GM21526 (cell line): Measurements from ENCODE around the gene KLRC4.
"Not testable (repeated sequence)": the region's sequence is repeated elsewhere in the genome, so short reads cannot be mapped to it uniquely, and the experiment has no call there.

ENCODE experiments used
- ATAC-seq: cut with Tn5 transposase; IDR thresholded peaks from one replicate; pipeline ENCODE4 v1.9.1; 2021; ENCODE audit warnings: moderate library complexity; ENCODE audit not compliant: unreplicated experiment, low FRiP score

Gene KLRC4

GRCh38 chr12:10398168-10398567 is 11.4 kb downstream of the KLRC4 start:
- ATAC-seq = no peak

GRCh38 chr12:10397296-10397695 is 12.3 kb downstream of the KLRC4 start:
- ATAC-seq = no peak

- ATAC-seq = not testable (repeated sequence)
Observed at GRCh38 chr12:10396176-10396575, 13.4 kb downstream of the KLRC4 start.

- peak; percentile 90 for ATAC-seq
Observed at GRCh38 chr12:10395390-10395998, 14.1 kb downstream of the KLRC4 start.

- ATAC-seq = not testable (repeated sequence)
Observed at GRCh38 chr12:10394531-10395152, 14.9 kb downstream of the KLRC4 start.

DNA sequence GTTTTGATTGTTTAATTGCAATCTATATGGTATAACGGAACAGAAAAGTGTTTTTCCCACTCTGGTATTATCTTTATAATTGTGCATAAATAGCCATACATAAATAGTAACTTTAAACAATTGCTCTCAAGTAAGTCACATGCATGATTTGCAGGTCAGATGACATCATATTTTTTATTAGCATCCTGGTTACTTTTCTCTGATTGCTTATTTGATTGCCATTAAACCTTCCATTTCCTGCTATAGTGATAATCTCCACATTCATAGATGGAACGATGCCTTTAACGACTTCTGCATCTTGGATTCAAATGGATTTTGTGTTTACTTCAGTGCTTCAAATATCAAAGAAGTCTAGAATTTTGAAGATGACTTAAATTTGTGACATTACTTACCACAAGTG is 16.3 kb downstream of the KLRC4 start:
- no peak for ATAC-seq

DNA sequence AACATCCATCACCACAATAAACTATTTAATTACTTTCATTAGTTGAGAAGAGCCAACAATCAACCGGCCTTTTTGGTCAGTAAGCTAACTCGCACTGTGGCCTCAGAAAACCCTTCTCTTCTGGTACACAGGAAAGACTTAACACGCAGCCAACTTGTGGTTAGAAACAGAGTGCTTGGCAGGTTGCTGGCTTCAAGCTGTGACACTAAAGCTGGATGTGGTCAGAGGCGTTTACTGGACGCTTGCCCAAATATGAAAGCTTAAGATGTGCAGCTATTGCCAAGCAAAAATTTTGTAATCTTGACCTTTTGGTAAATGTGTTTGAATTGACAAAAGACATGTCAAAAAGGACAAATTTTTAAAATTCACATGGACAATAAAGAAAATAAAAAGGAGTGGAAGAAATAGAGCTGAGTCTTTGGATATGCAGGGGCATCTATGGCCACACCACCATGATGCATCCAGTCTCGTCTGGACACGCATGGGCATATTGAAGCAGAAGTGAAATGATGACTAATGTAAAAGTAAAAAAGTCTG is 17.1 kb downstream of the KLRC4 start:
- ATAC-seq = no peak

- ATAC-seq = not testable (repeated sequence)
Observed at GRCh38 chr12:10390991-10391390, 18.6 kb downstream of the KLRC4 start.

- ATAC-seq = no peak
Observed at GRCh38 chr12:10389904-10390303, 19.7 kb downstream of the KLRC4 start, which contains the start of gene KLRK1. Gene KLRK1 (minus strand): TSS chr12:10390041. CDS start chr12:10388810, 1,231 bp downstream.

DNA sequence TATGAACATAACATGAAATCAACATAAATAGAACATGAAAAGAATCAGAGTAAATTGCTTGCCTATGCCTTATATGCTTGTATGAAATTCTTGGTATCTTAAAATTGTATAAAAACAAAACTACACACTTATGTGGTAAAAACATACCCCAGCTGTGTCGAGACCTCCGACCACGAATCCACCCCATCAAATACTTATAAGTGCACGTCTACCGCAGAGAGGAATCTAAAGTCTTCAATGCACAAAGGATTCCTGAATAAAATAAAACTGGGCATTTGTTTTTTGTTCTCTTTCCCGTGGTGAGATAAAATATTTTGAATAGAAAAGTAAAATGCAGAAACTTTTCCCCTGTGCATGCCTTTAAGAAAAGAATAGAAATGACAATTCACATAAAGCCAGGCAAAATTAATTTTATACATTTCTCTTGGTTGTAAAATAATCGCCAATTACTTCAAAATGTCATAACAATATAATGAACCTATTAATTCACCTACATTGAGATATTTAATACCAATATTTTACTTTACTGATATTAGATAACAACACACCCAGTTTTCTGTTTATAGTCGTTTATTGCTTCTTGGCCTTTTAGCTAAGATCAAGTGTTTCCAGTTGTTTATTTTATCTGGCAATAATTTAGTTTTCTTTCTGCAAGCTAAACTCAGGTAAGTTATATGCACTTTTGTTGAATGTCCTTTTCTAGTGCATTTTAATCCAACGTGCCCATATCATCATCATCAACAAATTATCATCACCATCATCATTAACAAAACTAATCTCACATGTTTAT is 20.7 kb downstream of the KLRC4 start:
- no peak for ATAC-seq

GRCh38 chr12:10387498-10387897 is 22.1 kb downstream of the KLRC4 start:
- ATAC-seq = not testable (repeated sequence)

DNA sequence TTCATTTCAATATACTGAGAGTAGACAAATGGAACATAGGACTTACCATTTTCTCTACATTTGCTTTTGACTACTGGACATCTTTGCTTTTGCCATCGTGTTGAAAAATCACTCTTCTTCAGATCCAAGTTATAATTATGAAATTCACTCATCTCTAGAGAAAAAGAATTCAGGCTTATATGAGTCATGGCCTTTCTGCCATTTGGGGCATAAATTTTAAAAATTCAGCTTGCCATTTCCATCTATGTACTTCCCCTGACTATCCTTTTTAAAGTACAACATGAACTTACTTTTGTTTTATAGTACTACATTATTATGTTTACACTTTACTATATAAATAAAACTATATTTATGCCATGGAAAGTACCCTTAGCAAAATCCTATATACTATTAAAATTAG is 22.7 kb downstream of the KLRC4 start:
- no peak for ATAC-seq

DNA sequence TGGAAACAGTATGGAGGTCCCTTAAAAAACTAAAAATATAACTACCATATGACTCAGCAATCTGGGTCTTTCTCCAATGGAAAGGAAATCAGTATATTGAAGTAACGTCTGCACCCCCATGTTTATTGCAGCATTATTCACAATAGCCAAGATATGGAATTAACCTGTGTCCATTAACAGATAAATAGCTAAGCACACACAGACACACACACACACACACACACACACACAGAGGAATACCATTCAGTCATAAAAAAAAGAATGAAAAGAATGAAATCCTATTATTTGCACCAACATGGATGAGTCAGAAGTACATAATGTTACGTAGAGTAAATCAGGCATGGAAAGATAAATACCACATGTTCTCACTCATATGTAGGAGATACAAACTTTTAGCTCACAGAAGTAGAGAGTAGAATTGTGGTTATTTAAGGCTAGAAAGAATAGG is 24.4 kb downstream of the KLRC4 start:
- ATAC-seq = no peak

DNA sequence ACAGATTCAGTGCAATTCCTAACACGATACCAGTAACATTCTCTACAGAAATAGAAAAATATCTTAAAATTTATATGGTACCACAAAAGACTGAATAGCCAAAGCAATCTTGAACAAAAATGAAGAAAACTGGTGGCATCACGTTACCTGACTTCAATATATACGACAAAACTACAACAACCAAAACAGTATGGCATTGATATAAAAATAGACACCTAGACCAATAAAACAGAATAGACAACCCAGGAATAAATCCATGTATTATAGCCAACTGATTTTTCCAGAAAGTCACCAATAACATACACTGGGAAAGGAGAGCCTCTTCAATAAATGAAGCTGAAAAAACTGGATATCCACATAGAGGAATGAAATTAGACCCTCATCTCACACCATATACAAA is 25.4 kb downstream of the KLRC4 start:
- no peak for ATAC-seq

GRCh38 chr12:10381928-10382628 is 27.5 kb downstream of the KLRC4 start:
- no peak for ATAC-seq

DNA sequence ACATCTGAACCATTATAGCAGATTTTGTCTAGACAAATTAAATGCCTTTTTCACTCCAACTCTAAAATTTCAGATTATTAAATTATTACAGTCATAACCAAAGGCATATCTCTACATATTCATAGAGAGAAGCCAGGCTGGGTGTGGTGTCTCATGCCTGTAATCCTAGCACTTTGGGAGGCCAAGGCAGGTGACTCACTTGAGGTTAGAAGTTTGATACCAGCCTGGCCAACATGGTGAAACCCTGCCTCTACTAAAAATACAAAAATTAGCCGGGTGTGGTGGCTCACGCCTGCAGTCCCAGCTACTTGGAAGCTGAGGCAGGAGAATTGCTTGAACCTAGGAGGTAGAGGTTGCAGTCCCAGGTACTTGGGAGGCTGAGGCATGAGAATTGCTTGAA is 30.8 kb downstream of the KLRC4 start:
- ATAC-seq = not testable (repeated sequence)

GRCh38 chr12:10374624-10375018 is 34.9 kb downstream of the KLRC4 start:
- no peak for ATAC-seq

- ATAC-seq = no peak
Observed at GRCh38 chr12:10372559-10372958, 37.0 kb downstream of the KLRC4 start.

GRCh38 chr12:10371893-10372535 is 37.5 kb downstream of the KLRC4 start:
- ATAC-seq = not testable (repeated sequence)
